ENCODE results near the gene MEPCE.

DNA sequence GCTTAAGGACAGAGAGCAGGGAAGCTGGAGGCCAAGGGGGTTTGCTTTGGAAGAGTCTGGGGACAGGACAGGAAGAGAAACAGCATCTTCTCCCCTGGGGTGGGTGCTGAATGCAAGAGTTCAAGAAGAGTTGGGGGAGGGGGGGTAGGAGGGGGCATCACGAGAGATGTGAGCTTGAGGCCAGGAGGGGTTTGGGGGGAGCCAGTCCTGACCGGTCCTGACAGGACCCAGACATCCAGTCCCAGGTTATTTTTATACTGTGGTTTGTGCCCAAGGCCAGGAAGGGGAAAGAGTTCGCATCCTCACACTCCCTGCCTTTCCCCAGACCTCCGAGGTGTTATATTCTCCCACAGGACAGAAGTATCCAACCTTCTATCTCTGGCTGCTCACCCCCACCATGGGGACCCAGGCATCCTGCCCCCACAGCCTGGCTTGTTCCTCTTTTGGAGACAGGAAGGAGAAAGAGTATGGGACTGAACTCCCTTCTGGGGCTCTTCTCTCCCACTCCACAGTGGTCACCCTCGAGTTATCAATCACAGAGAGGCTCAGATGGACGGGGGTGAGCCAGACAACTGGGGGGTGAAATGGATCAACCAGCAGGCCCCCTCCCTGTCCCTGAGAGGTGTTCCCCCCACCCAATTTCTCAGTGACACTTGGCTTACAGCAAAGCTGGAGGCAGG, 46.6 kb downstream of the MEPCE start:
- TF ChIP-seq RELB (IDR thresholded peaks at IDR 0.05; ENCODE audit: low read depth) (no peak), SMC3 (IDR thresholded peaks at IDR 0.05; ENCODE audit: borderline replicate concordance, low read length) (no peak), JUND (IDR thresholded peaks at IDR 0.05; ENCODE audit: low read depth, low read length) (no peak), REST (IDR thresholded peaks at IDR 0.05; ENCODE audit: low read depth, low read length) (no peak), EP300 (IDR thresholded peaks at IDR 0.05; ENCODE audit: borderline replicate concordance in 1 of 2, control insufficient read depth in 1 of 2, low read depth in 2 of 2, low read length in 2 of 2) (no peak), KDM1A (IDR thresholded peaks at IDR 0.05; ENCODE audit: borderline replicate concordance) (no peak), CTCF (IDR thresholded peaks at IDR 0.05 in 2 of 3, conservative IDR thresholded peaks at IDR 0.05 in 1 of 3; ENCODE audit: control insufficient read depth in 2 of 3, extremely low read depth in 1 of 3, insufficient read depth in 1 of 3, low read depth in 3 of 3, low read length in 3 of 3) (no peak), EZH2 (IDR thresholded peaks at IDR 0.05; ENCODE audit: borderline replicate concordance, control insufficient read depth, low read depth, low read length) (no peak), MXI1 (IDR thresholded peaks at IDR 0.05; ENCODE audit: low read depth, low read length) (no peak), BMI1 (IDR thresholded peaks at IDR 0.05; ENCODE audit: borderline replicate concordance) (no peak)
- TF ChIP-seq, protein P1, sequence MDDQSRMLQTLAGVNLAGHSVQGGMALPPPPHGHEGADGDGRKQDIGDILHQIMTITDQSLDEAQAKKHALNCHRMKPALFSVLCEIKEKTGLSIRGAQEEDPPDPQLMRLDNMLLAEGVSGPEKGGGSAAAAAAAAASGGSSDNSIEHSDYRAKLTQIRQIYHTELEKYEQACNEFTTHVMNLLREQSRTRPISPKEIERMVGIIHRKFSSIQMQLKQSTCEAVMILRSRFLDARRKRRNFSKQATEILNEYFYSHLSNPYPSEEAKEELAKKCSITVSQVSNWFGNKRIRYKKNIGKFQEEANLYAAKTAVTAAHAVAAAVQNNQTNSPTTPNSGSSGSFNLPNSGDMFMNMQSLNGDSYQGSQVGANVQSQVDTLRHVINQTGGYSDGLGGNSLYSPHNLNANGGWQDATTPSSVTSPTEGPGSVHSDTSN (IDR thresholded peaks at IDR 0.05; ENCODE audit: insufficient replicate concordance, low read depth, low read length) = no peak
- TF ChIP-seq, protein P2, sequence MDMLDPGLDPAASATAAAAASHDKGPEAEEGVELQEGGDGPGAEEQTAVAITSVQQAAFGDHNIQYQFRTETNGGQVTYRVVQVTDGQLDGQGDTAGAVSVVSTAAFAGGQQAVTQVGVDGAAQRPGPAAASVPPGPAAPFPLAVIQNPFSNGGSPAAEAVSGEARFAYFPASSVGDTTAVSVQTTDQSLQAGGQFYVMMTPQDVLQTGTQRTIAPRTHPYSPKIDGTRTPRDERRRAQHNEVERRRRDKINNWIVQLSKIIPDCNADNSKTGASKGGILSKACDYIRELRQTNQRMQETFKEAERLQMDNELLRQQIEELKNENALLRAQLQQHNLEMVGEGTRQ (IDR thresholded peaks at IDR 0.05; ENCODE audit: borderline replicate concordance, low read depth, low read length) = no peak

Measured in GM12878 (cell line).